ENCODE data around the gene LAMB1.

Gene LAMB1

DNA sequence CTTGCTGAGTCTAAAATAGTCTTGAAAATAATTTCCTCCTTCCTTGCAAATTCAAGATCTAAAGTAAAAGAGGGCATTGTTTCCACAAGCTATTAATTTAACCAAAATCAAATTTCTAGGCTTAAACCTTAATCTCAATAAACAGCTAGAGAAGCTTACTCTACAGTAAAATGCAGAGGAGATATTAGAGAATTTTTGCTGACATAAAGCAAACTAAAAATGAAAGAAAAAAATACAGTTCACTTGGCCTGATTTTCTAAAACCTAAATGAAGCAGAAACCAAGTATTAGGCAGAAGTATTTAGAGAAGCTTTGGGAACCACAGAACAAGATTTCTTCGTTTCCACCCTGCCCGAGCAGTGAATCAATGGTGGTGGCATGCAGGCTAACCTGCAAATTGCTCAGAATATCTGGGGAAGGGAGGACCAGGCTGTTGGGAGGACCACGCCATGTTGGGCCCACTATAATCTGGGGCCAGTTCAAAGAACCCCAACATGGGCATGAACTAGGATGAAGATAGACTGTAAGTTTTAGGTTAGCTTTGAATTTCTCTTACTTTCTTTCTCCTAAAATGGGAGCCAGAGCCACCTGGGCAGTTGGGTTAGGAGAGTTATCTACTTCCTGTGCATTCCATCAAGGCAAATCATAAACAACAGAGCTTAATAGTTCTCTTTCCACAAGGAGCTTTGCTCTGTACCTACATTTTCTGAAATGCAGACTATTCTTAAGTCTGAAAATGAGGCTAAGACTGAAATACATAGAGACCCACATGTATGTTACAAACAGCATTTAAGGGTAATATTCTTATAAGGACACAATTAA is 4.1 kb downstream of the LAMB1 start:
- no peak for DNase-seq (ENCODE audit: low read depth)

GRCh38 chr7:107998150-107998549 is 4.8 kb downstream of the LAMB1 start:
- DNase-seq (ENCODE audit: low read depth): no peak

DNA sequence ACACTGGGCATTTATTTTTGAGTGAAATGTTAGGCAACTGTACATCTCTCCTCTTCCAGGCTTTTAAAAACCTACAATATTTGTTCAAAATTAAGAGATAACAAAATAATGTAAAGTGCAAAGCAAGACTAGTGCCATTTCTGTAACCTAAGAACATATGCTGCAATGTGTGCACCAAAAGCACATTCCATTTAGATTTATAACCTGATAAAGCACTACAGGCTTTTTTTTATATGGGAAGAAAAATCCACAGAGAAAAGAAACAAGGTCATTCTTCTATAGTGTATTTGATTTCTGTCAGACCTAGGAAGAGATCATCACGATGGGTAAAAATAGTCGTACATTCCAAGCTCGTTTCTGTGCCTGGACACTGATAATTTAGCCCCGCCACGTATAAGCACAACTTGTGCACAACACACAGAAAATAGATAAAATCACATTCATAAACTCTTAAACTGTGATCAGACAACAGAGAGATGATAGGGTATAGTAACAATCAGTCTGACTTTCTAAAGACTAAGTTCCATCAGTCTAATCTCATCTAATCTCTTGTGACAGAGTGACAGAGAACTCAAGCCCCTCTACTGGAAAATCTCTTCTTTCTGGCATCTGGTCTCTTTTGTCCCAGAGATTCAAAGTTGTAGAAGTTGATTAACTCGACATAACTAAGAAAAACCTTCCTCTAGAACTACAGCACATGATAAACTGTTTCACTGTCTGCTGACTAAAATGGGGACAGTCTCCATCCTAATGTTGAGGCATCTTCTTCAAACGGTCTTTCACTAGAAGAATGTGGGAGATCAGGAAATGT is 6.7 kb downstream of the LAMB1 start:
- DNase-seq (ENCODE audit: low read depth): no peak

DNA sequence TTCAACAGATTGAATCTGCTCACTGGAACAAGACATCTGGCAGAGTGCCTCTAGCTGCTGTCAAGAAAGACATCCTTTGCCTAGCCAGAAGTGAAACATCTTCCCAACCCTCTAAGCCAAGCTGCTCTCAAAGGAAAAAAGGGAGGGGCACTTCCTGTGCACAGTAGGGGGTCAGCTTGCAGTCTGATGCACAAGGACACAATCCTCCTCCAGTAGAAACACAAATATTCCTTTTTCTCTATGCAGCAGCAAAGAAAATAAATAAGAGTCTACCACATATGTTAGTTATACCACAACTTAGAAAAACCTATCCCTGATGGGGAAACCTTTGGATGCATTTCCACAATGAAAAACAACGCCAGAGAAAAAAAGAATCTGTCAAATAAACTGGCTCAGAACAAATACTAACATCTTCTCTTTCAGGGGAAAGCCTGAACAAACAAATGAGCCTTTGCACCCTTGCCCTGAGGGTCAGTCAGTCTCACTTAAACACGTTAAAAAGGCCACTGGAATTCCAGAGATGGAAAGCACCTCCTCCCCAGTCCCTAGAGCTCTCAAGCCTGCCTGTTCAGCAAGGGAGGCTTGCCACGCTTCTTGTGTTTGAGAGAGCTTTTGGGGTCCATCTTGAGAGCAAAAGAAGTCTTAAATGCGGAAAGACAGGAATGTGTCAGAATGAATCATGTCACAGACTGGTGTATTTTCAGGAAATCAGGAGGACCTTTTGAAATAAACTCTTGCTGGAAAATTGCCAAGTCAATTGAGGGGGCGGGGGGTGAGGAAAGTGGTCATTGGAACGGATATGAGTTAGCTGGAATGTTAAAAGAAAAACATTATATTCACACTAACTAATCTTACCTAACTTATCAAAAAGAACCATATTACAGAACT is 7.5 kb downstream of the LAMB1 start:
- DNase-seq (ENCODE audit: low read depth): peak; percentile 75

- no peak for DNase-seq (ENCODE audit: low read depth)
These were observed 8.4 kb downstream of the LAMB1 start for GRCh38 chr7:107994421-107995030.

DNA sequence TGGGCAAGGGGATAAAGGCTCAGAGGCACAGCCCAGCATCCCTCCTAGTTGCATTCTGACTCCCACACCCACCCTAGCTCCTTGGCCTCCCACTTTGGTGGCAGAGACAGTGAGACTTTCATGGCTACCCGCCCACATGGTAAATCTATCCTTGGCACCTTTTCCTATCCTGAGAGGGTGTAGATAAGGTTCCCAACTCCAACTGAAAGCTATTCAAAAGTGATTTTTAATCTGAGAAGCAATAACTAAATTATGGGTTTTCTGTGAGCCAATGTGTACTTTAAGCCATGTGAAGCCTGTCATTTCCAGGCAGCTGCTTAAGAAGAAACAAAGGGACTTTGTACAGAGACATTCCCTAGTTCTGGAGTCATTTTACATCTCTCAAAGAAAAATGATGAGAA is 9.1 kb downstream of the LAMB1 start:
- DNase-seq (ENCODE audit: low read depth): no peak

DNA sequence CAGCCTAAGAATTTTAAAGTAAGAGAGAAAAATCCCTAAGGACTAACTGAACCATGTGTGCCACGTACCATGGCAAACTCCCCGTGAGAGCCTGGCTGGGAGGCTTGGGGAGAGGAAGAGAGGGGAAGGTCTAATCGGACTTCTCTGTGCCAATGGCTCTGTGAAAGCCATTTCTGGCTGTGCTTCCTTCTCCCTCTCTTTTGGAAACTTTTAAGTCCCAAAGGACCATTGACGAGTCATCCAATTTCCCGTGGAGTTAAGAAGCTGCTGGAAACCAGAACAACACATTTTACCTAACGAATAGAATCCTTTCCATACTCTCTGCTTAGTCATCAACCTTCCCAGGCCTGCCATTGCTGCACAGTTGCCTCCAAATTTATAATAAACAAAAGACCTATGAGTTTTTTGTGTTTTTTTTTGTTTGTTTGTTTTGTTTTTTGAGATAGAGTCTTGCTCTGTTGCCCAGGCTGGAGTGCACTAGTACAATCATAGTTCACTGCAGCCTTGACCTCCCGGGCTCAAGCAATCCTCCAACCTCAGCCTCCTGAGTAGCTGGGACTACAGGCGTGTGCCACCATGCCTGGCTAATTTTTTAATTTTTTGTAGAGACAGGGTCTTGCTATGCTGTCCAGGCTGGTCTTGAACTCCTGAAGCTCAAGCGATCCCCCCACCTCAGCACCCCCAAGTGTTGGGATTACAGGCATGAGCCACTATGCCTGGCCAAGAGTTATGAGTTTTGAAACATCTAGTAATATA is 13.2 kb downstream of the LAMB1 start:
- DNase-seq (ENCODE audit: low read depth): no peak

GRCh38 chr7:107982918-107983389 is 20.0 kb downstream of the LAMB1 start:
- no peak for DNase-seq (ENCODE audit: low read depth)

DNA sequence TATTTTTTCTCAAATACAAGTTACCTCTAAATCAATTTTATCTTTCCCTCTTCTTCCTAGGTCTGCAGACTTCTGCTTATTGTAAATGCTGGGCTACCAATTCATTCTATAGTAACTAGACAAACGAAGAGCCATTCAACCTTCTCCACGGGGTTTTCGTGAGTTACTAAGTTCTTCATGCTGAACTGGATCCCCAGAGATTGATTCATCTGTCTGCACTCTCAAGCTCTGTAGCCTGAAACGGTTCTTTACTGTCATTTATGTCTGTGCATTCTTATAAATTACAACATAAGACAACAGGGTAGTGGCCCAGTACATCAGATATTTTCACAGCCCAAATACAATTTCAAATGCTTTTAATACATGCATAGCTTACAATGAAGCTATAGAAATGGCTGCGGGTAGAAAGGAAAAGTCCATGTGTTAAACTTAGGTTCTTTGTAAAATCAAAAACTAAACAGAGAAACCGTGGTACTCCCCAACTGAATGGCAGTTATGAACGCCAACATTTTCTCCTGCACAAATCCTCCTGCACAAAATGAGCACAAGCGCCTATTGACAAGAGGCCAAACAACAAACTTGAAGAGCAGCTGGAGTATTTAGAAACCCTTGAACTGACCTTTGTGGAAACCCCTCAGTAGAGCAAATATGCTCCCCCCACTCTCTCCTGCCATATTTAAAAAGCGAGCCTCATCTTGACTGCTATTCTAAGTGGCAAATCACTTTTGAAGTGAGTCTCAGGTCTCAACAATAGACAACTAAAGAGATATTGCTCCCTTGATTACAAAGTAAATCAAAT is 20.7 kb downstream of the LAMB1 start:
- no peak for DNase-seq (ENCODE audit: low read depth)

GRCh38 chr7:107981466-107981865 is 21.5 kb downstream of the LAMB1 start:
- DNase-seq (ENCODE audit: low read depth): no peak

DNA sequence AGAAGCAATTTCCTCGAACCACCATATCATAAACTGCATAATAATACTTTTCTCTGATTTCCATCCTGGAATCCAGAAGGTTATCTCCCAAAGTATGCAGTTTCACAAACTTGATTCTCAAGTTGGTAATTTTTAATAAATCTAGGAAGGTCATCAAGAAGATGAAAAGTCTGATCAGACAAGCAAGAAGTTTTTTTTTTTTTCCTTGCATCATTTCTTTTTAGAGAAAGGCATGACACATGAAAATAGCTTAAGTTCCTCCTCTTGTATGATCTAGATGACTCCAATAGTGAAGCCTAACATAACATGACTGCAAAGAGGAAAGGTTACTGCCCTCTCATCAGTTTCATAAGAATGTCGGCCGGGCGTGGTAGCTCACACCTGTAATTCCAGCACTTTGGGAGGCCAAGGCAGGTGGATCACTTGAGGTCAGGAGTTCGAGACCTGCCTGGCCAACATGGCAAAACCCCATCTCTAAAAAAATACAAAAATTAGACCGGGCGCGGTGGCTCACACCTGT is 22.2 kb downstream of the LAMB1 start:
- no peak for DNase-seq (ENCODE audit: low read depth)

- DNase-seq (ENCODE audit: low read depth): no peak
These were observed 22.8 kb downstream of the LAMB1 start for GRCh38 chr7:107980171-107980570.

DNA sequence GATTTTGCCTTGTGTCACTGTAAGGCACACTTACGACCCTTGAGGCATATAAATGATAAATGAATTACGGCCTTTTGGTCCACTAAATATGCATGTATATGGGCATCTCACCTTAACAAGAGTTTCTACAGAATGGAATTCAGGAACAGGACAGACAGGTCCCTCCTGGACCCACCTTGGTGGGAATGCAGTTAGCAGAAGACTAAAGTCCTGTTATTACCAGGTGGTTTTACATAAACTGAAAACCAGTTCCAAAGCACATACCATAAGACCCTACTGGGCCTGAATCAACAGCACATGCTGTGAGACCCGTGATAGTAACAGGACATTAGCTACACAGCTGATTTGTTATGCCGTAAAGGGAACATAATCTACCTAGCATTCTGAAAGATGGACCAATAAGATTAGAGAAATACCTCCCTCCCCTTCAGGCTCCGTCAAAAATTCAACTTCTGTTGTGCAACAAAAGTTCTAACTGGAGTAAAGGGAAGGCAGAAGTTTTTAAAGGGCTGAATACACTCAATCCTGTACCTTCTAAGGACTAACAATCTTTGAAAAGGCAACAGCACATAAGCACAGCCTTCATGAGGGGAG is 24.0 kb downstream of the LAMB1 start:
- no peak for DNase-seq (ENCODE audit: low read depth)

GRCh38 chr7:107977048-107977447 is 25.9 kb downstream of the LAMB1 start:
- no peak for DNase-seq (ENCODE audit: low read depth)

DNA sequence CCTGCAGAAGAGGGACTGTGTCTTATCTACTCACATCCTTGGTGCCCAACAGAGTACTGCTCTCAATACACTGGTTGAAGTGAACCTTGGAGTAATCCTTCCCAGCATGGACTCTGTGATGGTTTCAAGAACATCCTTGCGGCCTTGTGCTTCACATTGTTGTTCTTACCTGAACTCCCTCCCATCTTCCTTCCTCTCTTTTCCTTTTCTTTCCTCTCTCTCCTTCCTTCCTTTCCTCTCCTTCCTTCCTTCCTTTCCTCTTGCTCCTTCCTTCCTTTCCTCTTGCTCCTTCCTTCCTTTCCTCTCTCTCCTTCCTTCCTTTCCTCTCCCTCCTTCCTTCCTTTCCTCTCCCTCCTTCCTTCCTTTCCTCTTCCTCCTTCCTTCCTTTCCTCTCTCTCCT is 26.3 kb downstream of the LAMB1 start:
- DNase-seq (ENCODE audit: low read depth): no peak

GRCh38 chr7:107975394-107976013 is 27.5 kb downstream of the LAMB1 start:
- no peak for DNase-seq (ENCODE audit: low read depth)

DNA sequence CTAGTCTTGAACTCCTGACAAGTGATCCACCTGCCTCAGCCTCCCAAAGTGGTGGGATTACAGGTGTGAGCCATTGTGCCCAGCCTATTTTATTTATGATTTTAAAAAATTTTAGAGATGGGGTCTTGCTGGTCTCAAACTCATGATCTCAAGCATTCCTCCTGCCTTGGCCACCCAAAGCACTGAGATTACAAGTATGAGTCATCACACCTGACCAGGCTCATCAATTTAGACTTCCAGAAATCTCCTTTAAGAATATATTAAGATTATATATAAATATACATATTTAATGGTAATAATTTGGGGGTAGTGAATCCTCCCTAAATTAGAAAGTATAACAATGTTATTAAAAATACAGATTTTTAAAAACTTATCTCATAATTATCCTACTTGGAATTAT is 29.1 kb downstream of the LAMB1 start:
- DNase-seq (ENCODE audit: low read depth): no peak

- DNase-seq (ENCODE audit: low read depth): no peak
These were observed 30.0 kb downstream of the LAMB1 start for GRCh38 chr7:107972941-107973376.

DNA sequence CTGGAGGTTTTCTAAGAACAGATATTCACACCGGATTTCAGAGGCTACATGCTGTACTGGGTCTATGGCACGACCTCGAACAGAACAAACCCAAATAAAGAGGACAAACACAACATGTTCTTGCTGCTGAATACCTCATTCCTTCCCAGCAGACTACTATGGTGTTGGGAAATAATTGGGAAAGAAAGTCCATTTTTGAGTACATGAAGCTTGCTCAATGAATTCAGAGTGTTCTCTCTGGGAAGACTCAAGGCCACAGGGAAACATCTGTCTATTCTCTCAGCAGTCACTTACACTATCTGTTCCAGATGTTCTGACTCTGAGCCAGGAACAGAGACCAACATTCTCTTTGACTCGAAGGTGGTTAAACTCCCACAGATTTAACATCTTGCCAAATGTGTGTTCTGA is 30.9 kb downstream of the LAMB1 start:
- no peak for DNase-seq (ENCODE audit: low read depth)
